HK-2 (cell line): Measurements from ENCODE around the gene RD3L.

Experiments
- DNase-seq: peaks from one replicate; pipeline ENCODE4 v3.0.0-alpha.2; 2018; ENCODE audit not compliant: unreplicated experiment

RD3L gene

GRCh38 chr14:103896578-103896977 lies 45.8 kb downstream of the RD3L start:
- no peak for DNase-seq

- DNase-seq = no peak
Observed at GRCh38 chr14:103894723-103895059, 47.6 kb downstream of the RD3L start.

GRCh38 chr14:103894034-103894722 lies 48.2 kb downstream of the RD3L start:
- no peak for DNase-seq

DNA sequence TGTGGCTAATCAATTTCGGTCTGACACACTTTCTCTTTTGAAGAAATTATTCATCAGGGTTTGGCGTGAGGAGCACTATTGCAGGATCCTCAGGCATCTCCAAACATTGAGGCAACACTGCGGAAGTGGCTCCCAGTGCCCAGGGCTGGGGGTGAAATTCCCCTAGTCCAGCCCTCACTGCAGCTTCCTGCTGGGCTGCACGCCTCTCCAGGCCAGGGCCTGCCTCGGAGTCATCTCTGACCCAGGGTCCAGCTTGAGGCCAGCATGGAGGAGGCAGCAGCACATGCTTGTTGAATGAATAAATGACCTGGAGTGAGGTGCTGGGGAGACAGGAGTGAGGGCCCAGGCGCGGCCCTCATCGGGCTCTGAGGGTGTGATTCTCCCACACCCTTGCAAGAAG lies 50.1 kb downstream of the RD3L start:
- no peak for DNase-seq

DNA sequence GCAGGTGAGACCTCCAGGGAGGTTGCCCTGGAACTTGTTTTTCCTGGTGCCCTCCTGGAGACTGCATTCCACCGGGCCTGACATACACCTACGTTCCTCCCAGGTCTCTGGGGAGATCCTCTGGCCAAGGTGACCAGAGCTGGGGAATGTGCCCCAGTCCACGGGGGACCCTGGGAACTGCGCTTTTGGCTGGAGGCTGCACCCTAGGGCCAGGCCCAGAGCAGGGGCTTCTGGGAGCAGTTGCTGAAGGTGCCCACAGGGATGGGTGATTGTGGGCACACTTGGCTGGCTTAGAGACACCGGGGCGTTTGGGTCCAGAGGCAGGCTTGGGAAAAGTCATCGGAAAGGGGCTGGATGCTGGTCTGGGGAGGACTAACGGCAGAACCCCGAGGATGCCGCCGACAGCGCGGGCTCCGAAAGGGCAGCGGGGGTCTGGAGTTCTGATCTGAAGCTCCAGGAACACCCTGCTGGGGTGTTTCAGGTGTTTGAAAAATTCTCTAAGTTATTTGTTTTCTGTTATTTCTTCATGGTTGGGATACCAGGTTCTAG lies 50.6 kb downstream of the RD3L start:
- DNase-seq = no peak

GRCh38 chr14:103890821-103891666 lies 51.3 kb downstream of the RD3L start:
- DNase-seq = no peak
